ENCODE results near the gene ZRANB2.

- no peak for TF ChIP-seq MAX (IDR thresholded peaks at IDR 0.05)
- no peak for TF ChIP-seq POLR2A (IDR thresholded peaks at IDR 0.05; ENCODE audit: borderline replicate concordance, extremely low read depth, insufficient read depth, insufficient read length)
- TF ChIP-seq POLR2AphosphoS5 (IDR thresholded peaks at IDR 0.05; ENCODE audit: low read depth, low read length) = no peak
- TF ChIP-seq CTCF (IDR thresholded peaks at IDR 0.05 in 2 of 3, conservative IDR thresholded peaks at IDR 0.05 in 1 of 3; ENCODE audit: borderline replicate concordance in 1 of 3, insufficient read depth in 1 of 3, low read depth in 2 of 3, low read length in 2 of 3) = no peak
- no peak for TF ChIP-seq EZH2phosphoT487 (IDR thresholded peaks at IDR 0.05; ENCODE audit: borderline replicate concordance)
- no peak for TF ChIP-seq EGR1 (IDR thresholded peaks at IDR 0.05; ENCODE audit: low read depth)
- TF ChIP-seq REST (IDR thresholded peaks at IDR 0.05; ENCODE audit: low read depth) = no peak
- TF ChIP-seq ATF3 (IDR thresholded peaks at IDR 0.05) = no peak
- no peak for TF ChIP-seq RAD21 (IDR thresholded peaks at IDR 0.05; ENCODE audit: low read depth)
- TF ChIP-seq SP1 (IDR thresholded peaks at IDR 0.05; ENCODE audit: low read depth) = no peak
- no peak for TF ChIP-seq ZBTB33 (IDR thresholded peaks at IDR 0.05; ENCODE audit: extremely low read depth, insufficient replicate concordance, low read length)
- TF ChIP-seq EZH2 (IDR thresholded peaks at IDR 0.05) = no peak
- TF ChIP-seq ELF1 (IDR thresholded peaks at IDR 0.05; ENCODE audit: borderline replicate concordance, low read depth) = no peak
- TF ChIP-seq ZNF274 (IDR thresholded peaks at IDR 0.05; ENCODE audit: low read depth, low read length) = no peak
Observed at GRCh38 chr1:71045463-71046028, 35.3 kb downstream of the ZRANB2 start.
